Activated CD4-positive, alpha-beta memory T cell treated with anti-CD3 and anti-CD28 coated beads, Interleukin-2, amount 10 ng/mL, durations not matched to agents 7 days and 5 days (primary cell): Measurements from ENCODE around the gene TAOK3. TPM values are rescaled to one million over a fixed set of nuclear protein-coding genes. Genes with fewer than 3 reads are reported as not detected.

ENCODE experiments used
- CTCF ChIA-PET: fragments of 350-600 bp; sonication (Branson Sonifier 250); formaldehyde crosslinking; loops from one replicate; lab custom pipeline; 2021; ENCODE audit warnings: antibody characterized with exemption, inconsistent platforms; lab: Charles Lee
- POLR2A ChIA-PET: fragments of 350-600 bp; sonication (Branson Sonifier 250); formaldehyde crosslinking; loops from one replicate; lab custom pipeline; 2021; ENCODE audit warnings: antibody characterized with exemption; lab: Charles Lee
- DNase-seq: peaks from one replicate; pipeline ENCODE4 v3.0.0-alpha.2; 2020
- H3K27ac Mint-ChIP-seq: one replicate; pipeline ENCODE4 v1.8.0; 2021; ENCODE audit warnings: mild to moderate bottlenecking, mixed read lengths
- H3K27me3 Mint-ChIP-seq: one replicate; pipeline ENCODE4 v1.8.0; 2021; ENCODE audit warnings: mixed read lengths
- H3K36me3 Mint-ChIP-seq: one replicate; pipeline ENCODE4 v1.8.0; 2021; ENCODE audit warnings: low read depth, mixed read lengths
- H3K4me1 Mint-ChIP-seq: one replicate; pipeline ENCODE4 v1.8.0; 2021; ENCODE audit warnings: mixed read lengths
- H3K4me3 Mint-ChIP-seq: one replicate; pipeline ENCODE4 v1.8.0; 2021; ENCODE audit warnings: mild to moderate bottlenecking, mixed read lengths
- H3K9me3 Mint-ChIP-seq: one replicate; pipeline ENCODE4 v1.8.0; 2021; ENCODE audit warnings: mixed read lengths
- total RNA-seq, 2 experiments: library from RNA; stranded (reverse); gene quantifications; one replicate each; pipeline ENCODE4 v1.2.3, GENCODE V29; 2021

Gene TAOK3
- total RNA-seq, 2 experiments from 2014 or later, result 61.9 to 65.5 TPM

- Mint-ChIP-seq H3K36me3 (peaks cover 39% of the 10 kb centered on the region), H3K27ac (no peak overlapping the region), H3K27me3 (no peaks in the 10 kb centered on the region), H3K9me3 (no peaks in the 10 kb centered on the region), H3K4me1 (no peaks in the 10 kb centered on the region), H3K4me3 (no peak overlapping the region)
- POLR2A ChIA-PET, result no interaction called here
- no peak for DNase-seq
- CTCF ChIA-PET, result interaction anchor here (1.0 to 5.1 kb wide), 2 partner anchors 14 kb away, joined by 4 to 23 read pairs; partner anchors contain the start of gene SUDS3
Measured at GRCh38 chr12:118391424-118391823, 18.7 kb upstream of the TAOK3 start.

DNA sequence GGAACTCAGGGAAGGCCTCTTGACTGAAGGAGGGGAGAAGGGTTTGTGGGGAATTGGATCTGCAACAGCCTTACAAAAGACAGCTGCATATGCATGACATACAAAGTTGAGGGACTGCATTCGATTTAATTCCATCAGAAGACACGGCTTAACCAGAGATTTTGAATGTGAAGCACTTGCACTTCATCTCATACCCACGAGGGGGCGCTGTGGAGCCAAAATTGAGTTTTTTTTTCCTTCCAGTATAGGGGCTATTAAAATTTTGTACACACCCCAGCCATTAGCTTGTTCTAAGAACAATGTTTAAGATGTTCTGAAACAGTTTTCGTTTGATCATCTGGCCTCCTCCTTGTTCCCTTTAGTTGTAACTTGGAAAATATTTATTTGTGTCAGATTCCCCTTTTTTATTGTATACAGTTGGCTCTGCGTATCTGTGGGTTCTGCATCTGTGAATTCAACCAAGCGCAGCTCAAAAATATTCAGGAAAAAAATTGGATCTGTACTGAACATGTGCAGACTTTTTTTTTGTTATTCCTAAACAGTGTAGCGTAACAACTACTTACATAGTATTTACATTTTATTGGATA lies 5.3 kb upstream of the TAOK3 start:
- CTCF ChIA-PET, result interaction anchor here (0.6 to 4.9 kb wide), 21 partner anchors 11 to 1626 kb away, joined by 3 to 138 read pairs (median 5); partner anchors contain the start of genes RFC5 and WSB2

DNA sequence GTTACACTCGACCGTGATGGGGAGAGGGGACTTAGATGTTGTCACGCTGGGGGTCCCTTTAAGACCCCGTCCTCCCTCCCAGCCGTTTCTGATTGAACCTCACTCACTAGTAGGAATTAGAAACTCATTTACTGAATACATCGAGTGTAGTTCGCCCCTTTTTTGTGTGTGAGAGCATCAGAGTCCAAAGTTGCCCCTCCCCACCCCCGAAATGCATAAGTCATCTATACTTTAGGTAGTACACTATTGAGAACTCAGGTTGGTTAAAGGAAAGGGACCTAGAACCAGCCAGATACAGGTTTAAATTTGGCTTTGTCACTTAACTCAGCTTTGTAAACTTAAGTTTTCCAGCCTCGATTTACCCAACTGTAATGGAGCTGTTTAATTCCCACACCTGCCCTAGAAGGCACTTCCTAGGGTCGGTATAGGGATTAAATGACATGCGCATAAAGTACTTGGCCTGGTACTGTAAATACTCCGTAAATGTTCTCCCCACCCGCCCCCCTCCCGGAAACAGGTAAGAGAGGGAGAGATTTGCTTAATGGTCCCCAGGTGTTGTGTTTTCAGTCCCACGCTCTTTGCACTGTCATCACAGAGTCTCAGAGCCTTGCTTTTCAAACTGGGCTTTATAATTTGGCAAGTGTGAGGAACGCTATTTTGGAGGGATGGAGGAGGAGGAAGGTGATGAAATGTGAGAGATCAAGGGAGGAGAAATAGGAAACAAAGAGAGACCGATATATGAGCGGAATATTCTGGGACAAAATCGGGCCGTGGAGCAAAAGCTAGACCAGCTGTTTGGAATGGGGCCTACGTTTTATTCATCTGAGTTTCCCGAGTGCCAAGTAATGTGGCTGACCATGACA lies 4.5 kb upstream of the TAOK3 start:
- peak overlapping the region; percentile 91 for H3K27ac Mint-ChIP-seq
- H3K27me3 Mint-ChIP-seq, result no peaks in the 10 kb centered on the region
- CTCF ChIA-PET, result interaction anchor here (0.9 to 4.9 kb wide), 39 partner anchors 8 to 660 kb away, joined by 3 to 138 read pairs (median 5); partner anchors contain the start of genes PEBP1, RFC5 and WSB2
- no peak for DNase-seq
- no peaks in the 10 kb centered on the region for H3K9me3 Mint-ChIP-seq
- peaks cover 16% of the 10 kb centered on the region for H3K36me3 Mint-ChIP-seq
- POLR2A ChIA-PET, result interaction anchor here (0.8 to 5.9 kb wide), 9 partner anchors 8 to 316 kb away, joined by 3 to 106 read pairs (median 10); partner anchors contain the start of genes PEBP1 and WSB2
- H3K4me1 Mint-ChIP-seq, result peaks cover 40% of the 10 kb centered on the region
- peak overlapping the region; percentile 97 for H3K4me3 Mint-ChIP-seq

More for the DNA sequence above, 5.3 kb upstream of the TAOK3 start:
- Mint-ChIP-seq H3K4me1 (peaks cover 40% of the 10 kb centered on the region), H3K27me3 (no peaks in the 10 kb centered on the region), H3K36me3 (peaks cover 15% of the 10 kb centered on the region), H3K4me3 (peak overlapping the region; percentile 97), H3K9me3 (no peaks in the 10 kb centered on the region), H3K27ac (peak overlapping the region; percentile 91)
- POLR2A ChIA-PET, result interaction anchor here (0.8 to 5.9 kb wide), 5 partner anchors 17 to 257 kb away, joined by 3 to 106 read pairs (median 15); partner anchors contain the start of gene PEBP1
- peak; percentile 82 for DNase-seq

GRCh38 chr12:118376089-118377020 lies 3.6 kb upstream of the TAOK3 start, which contains the start of gene SUDS3:
Gene SUDS3, plus strand, starts transcription at chr12:118376555. Its CDS starts 137 bp downstream, at chr12:118376692.
- CTCF ChIA-PET, result interaction anchor here (0.6 to 4.9 kb wide), 46 partner anchors 9 to 359 kb away, joined by 3 to 138 read pairs (median 5); partner anchors contain the start of genes PEBP1 and RFC5
- peak within 1 kb of the TSS; percentile 99 for H3K27ac Mint-ChIP-seq

GRCh38 chr12:118375348-118375747 lies 2.6 kb upstream of the TAOK3 start:
- H3K36me3 Mint-ChIP-seq, result peaks cover 10% of the 10 kb centered on the region
- no peak overlapping the region for H3K4me3 Mint-ChIP-seq
- peaks cover 53% of the 10 kb centered on the region for H3K4me1 Mint-ChIP-seq
- peak overlapping the region; percentile 42 for H3K27ac Mint-ChIP-seq
- no peaks in the 10 kb centered on the region for H3K27me3 Mint-ChIP-seq
- no peaks in the 10 kb centered on the region for H3K9me3 Mint-ChIP-seq
- POLR2A ChIA-PET, result interaction anchor here (0.9 to 5.9 kb wide), 17 partner anchors 10 to 1293 kb away, joined by 3 to 106 read pairs (median 5); partner anchors contain the start of genes PEBP1, PRKAB1, RFC5 and WSB2
- no peak for DNase-seq
- CTCF ChIA-PET, result interaction anchor here (0.6 to 4.9 kb wide), 33 partner anchors 8 to 320 kb away, joined by 3 to 138 read pairs (median 6); partner anchors contain the start of gene PEBP1

More at GRCh38 chr12:118376089-118377020, 3.6 kb upstream of the TAOK3 start, which contains the start of gene SUDS3:
- Mint-ChIP-seq H3K4me1 (peaks cover 43% of the 10 kb centered on the region), H3K36me3 (peaks cover 12% of the 10 kb centered on the region), H3K9me3 (no peaks in the 10 kb centered on the region), H3K4me3 (peak within 1 kb of the TSS; percentile 97), H3K27me3 (no peaks in the 10 kb centered on the region)
- peak; percentile 93 for DNase-seq
- POLR2A ChIA-PET, result interaction anchor here (0.9 to 5.9 kb wide), 19 partner anchors 9 to 1292 kb away, joined by 3 to 106 read pairs (median 4); partner anchors contain the start of genes PEBP1, PRKAB1, RFC5 and WSB2

DNA sequence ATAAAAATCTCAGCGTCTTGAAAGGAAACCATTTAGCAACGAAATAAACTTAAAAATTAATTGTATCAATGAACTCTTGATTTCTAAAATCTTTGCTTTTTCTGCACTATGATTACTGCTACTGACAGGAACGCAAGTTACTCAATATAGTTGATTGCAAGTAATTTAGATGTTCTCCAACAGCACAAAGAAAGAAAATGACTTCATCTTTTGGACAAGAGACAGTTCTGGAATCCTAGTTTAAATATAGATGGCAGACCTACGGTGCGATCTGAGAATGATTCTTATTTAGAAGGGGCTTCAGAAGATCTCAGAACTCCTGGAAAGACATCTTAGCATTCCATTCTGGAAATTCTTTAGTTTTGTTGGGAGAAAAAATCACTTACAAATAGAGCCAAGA lies 2.2 kb upstream of the TAOK3 start:
- Mint-ChIP-seq H3K4me3 (no peak overlapping the region), H3K9me3 (no peaks in the 10 kb centered on the region), H3K27ac (peak overlapping the region; percentile 42), H3K36me3 (peaks cover 6% of the 10 kb centered on the region), H3K27me3 (no peaks in the 10 kb centered on the region), H3K4me1 (peaks cover 55% of the 10 kb centered on the region)
- ChIA-PET CTCF (interaction anchor here (0.8 to 4.9 kb wide), 13 partner anchors 18 to 255 kb away, joined by 3 to 138 read pairs (median 8); no protein-coding TSS in a partner anchor), POLR2A (interaction anchor here (1.0 to 5.9 kb wide), 8 partner anchors 16 to 358 kb away, joined by 3 to 106 read pairs (median 6); partner anchors contain the start of genes PEBP1 and RFC5)
- DNase-seq, result no peak

GRCh38 chr12:118374126-118374725 lies 1.5 kb upstream of the TAOK3 start:
- H3K27ac Mint-ChIP-seq, result no peak overlapping the region
- H3K36me3 Mint-ChIP-seq, result peaks cover 4% of the 10 kb centered on the region
- peak overlapping the region; percentile 95 for H3K4me3 Mint-ChIP-seq
- ChIA-PET POLR2A (interaction anchor here (0.8 to 5.9 kb wide), 4 partner anchors 15 to 313 kb away, joined by 3 to 106 read pairs (median 9); partner anchors contain the start of genes PEBP1 and WSB2), CTCF (interaction anchor here (0.7 to 4.6 kb wide), 8 partner anchors 16 to 254 kb away, joined by 3 to 78 read pairs (median 6); partner anchors contain the start of gene PEBP1)
- DNase-seq, result no peak
- peaks cover 56% of the 10 kb centered on the region for H3K4me1 Mint-ChIP-seq
- no peaks in the 10 kb centered on the region for H3K9me3 Mint-ChIP-seq
- no peaks in the 10 kb centered on the region for H3K27me3 Mint-ChIP-seq

DNA sequence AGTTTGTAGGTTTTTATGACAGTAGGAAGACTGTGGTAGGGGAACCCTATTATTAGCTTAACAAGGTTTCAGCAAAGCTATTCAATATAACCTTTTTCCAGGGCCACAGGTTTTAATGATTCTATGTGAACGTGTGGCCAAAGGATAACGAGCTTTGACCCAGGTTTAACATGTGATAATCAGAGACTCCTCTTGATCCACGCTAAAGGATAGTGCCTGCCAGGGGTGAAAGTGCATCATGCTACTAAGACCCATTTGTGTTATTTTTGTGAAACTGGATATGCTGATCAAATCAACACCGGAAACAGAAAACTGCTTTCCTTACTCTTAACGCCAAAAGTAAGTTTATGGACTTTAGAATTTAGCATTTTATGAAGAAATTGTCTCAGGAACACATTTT lies 909 bp upstream of the TAOK3 start:
- no peak for DNase-seq
- H3K27me3 Mint-ChIP-seq, result no peaks in the 10 kb centered on the region
- H3K9me3 Mint-ChIP-seq, result no peaks in the 10 kb centered on the region
- ChIA-PET CTCF (interaction anchor here (0.7 to 2.3 kb wide), 8 partner anchors 15 to 253 kb away, joined by 3 to 22 read pairs (median 6); partner anchors contain the start of gene PEBP1), POLR2A (interaction anchor here (0.8 to 5.9 kb wide), 5 partner anchors 15 to 312 kb away, joined by 3 to 106 read pairs (median 8); partner anchors contain the start of genes PEBP1 and WSB2)
- peak overlapping the region; percentile 95 for H3K4me3 Mint-ChIP-seq
- H3K36me3 Mint-ChIP-seq, result peaks cover 4% of the 10 kb centered on the region
- peak overlapping the region; percentile 90 for H3K27ac Mint-ChIP-seq
- peaks cover 57% of the 10 kb centered on the region for H3K4me1 Mint-ChIP-seq

- Mint-ChIP-seq H3K4me1 (peaks cover 47% of the 10 kb centered on the region), H3K4me3 (peak overlapping the region; percentile 95), H3K9me3 (no peaks in the 10 kb centered on the region), H3K27me3 (no peaks in the 10 kb centered on the region), H3K27ac (peak overlapping the region; percentile 90), H3K36me3 (peaks cover 4% of the 10 kb centered on the region)
- POLR2A ChIA-PET, result interaction anchor here (1.3 to 3.7 kb wide), 2 partner anchors 13 to 311 kb away, joined by 3 to 17 read pairs; partner anchors contain the start of gene WSB2
- CTCF ChIA-PET, result no interaction called here
- no peak for DNase-seq
Measured at GRCh38 chr12:118371321-118372282, 1.1 kb downstream of the TAOK3 start.

DNA sequence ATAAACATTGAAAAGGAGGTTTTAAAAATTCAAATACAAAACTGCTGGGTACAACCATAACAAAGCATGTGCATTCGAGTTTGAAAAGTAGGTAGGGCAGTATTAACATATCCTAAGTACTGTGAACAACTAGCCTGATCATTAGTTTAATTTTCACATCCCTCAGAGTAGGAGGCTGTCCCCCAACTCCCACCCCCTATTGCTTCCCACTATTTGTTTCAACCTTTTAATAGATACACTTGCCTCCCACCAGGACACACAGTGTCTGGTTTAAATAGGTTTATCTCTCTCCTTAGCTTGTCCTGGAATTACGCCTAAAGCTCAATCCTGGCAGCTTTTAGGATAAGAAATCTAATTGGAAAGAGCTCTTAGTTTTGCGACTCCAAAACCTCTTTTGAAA lies 2.1 kb downstream of the TAOK3 start:
- Mint-ChIP-seq H3K4me3 (peak overlapping the region; percentile 95), H3K27ac (no peak overlapping the region), H3K9me3 (no peaks in the 10 kb centered on the region), H3K4me1 (peaks cover 41% of the 10 kb centered on the region), H3K27me3 (no peaks in the 10 kb centered on the region), H3K36me3 (peaks cover 4% of the 10 kb centered on the region)
- ChIA-PET POLR2A (interaction anchor here (1.3 to 3.7 kb wide), 2 partner anchors 12 to 310 kb away, joined by 3 to 17 read pairs; partner anchors contain the start of gene WSB2), CTCF (no interaction called here)
- DNase-seq, result no peak
